Measurements from ENCODE around the gene ZFYVE9. TPM values are rescaled to one million over a fixed set of nuclear protein-coding genes. Genes with fewer than 3 reads are reported as not detected.

ZFYVE9 gene
- total and polyA plus RNA-seq, 10 of the 15 experiments (the other 5 are each of a cell fraction or from before 2014, with no cell fraction given): 0.26 to 6.9 (median 2.3) TPM

DNA sequence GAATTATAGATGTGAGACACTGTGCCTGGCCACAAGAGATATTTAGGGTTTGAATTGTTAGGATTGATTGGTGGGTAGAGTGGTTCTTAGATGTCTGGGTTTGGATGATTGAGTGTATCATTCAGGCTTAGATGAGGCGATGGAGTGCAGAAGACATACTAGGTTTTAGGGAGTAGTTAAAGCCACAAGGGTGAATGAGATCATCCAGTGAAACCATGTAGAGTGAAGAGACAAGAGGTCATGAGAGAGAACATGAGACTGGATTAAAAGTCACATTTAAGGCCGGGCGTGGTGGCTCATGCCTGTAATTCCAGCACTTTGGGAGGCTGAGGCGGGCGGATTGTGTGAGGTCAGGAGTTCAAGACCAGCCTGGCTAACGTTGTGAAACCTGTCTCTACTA, 37.2 kb downstream of the ZFYVE9 start:
- SMC1A ChIA-PET (ENCODE audit: uncharacterized antibody, unreplicated experiment): no interaction called here
- no peak for DNase-seq (ENCODE audit: low read depth, low spot score)
- POLR2A ChIA-PET: no interaction called here
- in situ Hi-C loops (cut with MboI): no loop called here
- CTCF ChIA-PET: no interaction called here
- ATAC-seq: no peak
- Histone ChIP-seq H3K36me3 (ENCODE audit: control insufficient read depth in 2 of 2, insufficient read depth in 2 of 2, low read length in 1 of 2) (no peaks in the 10 kb centered on the region), H3K4me1 (ENCODE audit: control insufficient read depth, insufficient read depth, low read length) (no peaks in the 10 kb centered on the region), H3K27ac (ENCODE audit: control insufficient read depth, insufficient read depth) (no peak overlapping the region), H2AFZ (ENCODE audit: control insufficient read depth, low read depth, low read length) (no peak overlapping the region), H3K79me2 (ENCODE audit: control insufficient read depth, insufficient read depth, low read length) (no peaks in the 10 kb centered on the region), H3K9me3 (replicated peaks; ENCODE audit: control insufficient read depth, insufficient read depth, low read length) (no peaks in the 10 kb centered on the region), H3K9ac (ENCODE audit: control insufficient read depth, insufficient read depth, low read length) (no peak overlapping the region), H3K27me3 (replicated peaks in 1 of 2; ENCODE audit: control insufficient read depth in 2 of 2, insufficient read depth in 2 of 2, low read length in 1 of 2) (no peaks in the 10 kb centered on the region), H3K4me2 (ENCODE audit: control insufficient read depth, insufficient read depth) (no peak overlapping the region), H3K4me3 (no peak overlapping the region), H4K20me1 (ENCODE audit: control insufficient read depth, insufficient read depth) (no peaks in the 10 kb centered on the region)
- RAD21 ChIA-PET (ENCODE audit: unreplicated experiment): no interaction called here
- BruUV-seq (replicated peaks): no TSS peak
- intact Hi-C loops (cut with micrococcal nuclease; ENCODE audit: unreplicated experiment): no loop called here
- FAIRE-seq: no peak
- 28% methylated on average over 6 of the region's 6 CpGs for WGBS (ENCODE audit: insufficient coverage, insufficient replicate concordance, low lambda C conversion rate, missing lambda C conversion rate)
- TF ChIP-seq RUNX3 (IDR thresholded peaks at IDR 0.05; ENCODE audit: low read length) (peak; percentile 29; the same call in 1 of the 2 replicates), MTA3 (IDR thresholded peaks at IDR 0.05; ENCODE audit: borderline replicate concordance, low read length) (no peak)

- H3K27me3 ChIP-seq (replicated peaks in 1 of 2; ENCODE audit: control insufficient read depth in 2 of 2, insufficient read depth in 2 of 2, low read length in 1 of 2): no peaks in the 10 kb centered on the region
- no TSS peak for BruUV-seq (replicated peaks)
- intact Hi-C loops (cut with micrococcal nuclease; ENCODE audit: unreplicated experiment) (no loop called here), in situ Hi-C loops (cut with MboI) (no loop called here)
- no peaks in the 10 kb centered on the region for H3K4me1 ChIP-seq (ENCODE audit: control insufficient read depth, insufficient read depth, low read length)
- H3K36me3 ChIP-seq (ENCODE audit: control insufficient read depth in 2 of 2, insufficient read depth in 2 of 2, low read length in 1 of 2): no peaks in the 10 kb centered on the region
- ChIA-PET SMC1A (ENCODE audit: uncharacterized antibody, unreplicated experiment) (interaction anchor here (0.7 kb wide), 1 partner anchor 103 kb away, joined by 3 read pairs; no protein-coding TSS in a partner anchor), CTCF (no interaction called here), RAD21 (ENCODE audit: unreplicated experiment) (no interaction called here), POLR2A (no interaction called here)
- no peaks in the 10 kb centered on the region for H4K20me1 ChIP-seq (ENCODE audit: control insufficient read depth, insufficient read depth)
- H2AFZ ChIP-seq (ENCODE audit: control insufficient read depth, low read depth, low read length): no peak overlapping the region
- H3K27ac ChIP-seq (ENCODE audit: control insufficient read depth, insufficient read depth): no peak overlapping the region
- no peak overlapping the region for H3K4me3 ChIP-seq
- WGBS (ENCODE audit: insufficient coverage, insufficient replicate concordance, low lambda C conversion rate, missing lambda C conversion rate): 58% methylated on average over 3 of the region's 3 CpGs
- no peak for FAIRE-seq
- no peak for DNase-seq (ENCODE audit: low read depth, low spot score)
- ATAC-seq: no peak
- H3K4me2 ChIP-seq (ENCODE audit: control insufficient read depth, insufficient read depth): no peak overlapping the region
- H3K9ac ChIP-seq (ENCODE audit: control insufficient read depth, insufficient read depth, low read length): no peak overlapping the region
- no peaks in the 10 kb centered on the region for H3K9me3 ChIP-seq (replicated peaks; ENCODE audit: control insufficient read depth, insufficient read depth, low read length)
- no peaks in the 10 kb centered on the region for H3K79me2 ChIP-seq (ENCODE audit: control insufficient read depth, insufficient read depth, low read length)
- TF ChIP-seq MTA2 (IDR thresholded peaks at IDR 0.05; ENCODE audit: low read depth) (no peak), ZSCAN29 (IDR thresholded peaks at IDR 0.05) (no peak), CREM (IDR thresholded peaks at IDR 0.05; ENCODE audit: low read depth) (no peak), MXI1 (IDR thresholded peaks at IDR 0.05; ENCODE audit: low read depth, low read length) (no peak), MTA3 (IDR thresholded peaks at IDR 0.05; ENCODE audit: borderline replicate concordance, low read length) (no peak), HDAC2 (IDR thresholded peaks at IDR 0.05) (no peak), NRF1 (conservative IDR thresholded peaks at IDR 0.05; ENCODE audit: low read depth, low read length) (no peak), CBFB (IDR thresholded peaks at IDR 0.05; ENCODE audit: low read depth) (no peak), JUND (IDR thresholded peaks at IDR 0.05; ENCODE audit: low read depth, low read length) (no peak), YBX1 (IDR thresholded peaks at IDR 0.05) (no peak), GABPA (IDR thresholded peaks at IDR 0.05; ENCODE audit: low read depth) (no peak), SREBF1 (IDR thresholded peaks at IDR 0.05; ENCODE audit: low read length) (no peak), ATF3 (IDR thresholded peaks at IDR 0.05; ENCODE audit: borderline replicate concordance, extremely low read depth, low read depth, low read length) (no peak), EGR1 (IDR thresholded peaks at IDR 0.05; ENCODE audit: borderline replicate concordance in 1 of 2, low read depth in 2 of 2, low read length in 2 of 2) (no peak), SUZ12 (IDR thresholded peaks at IDR 0.05; ENCODE audit: unreplicated experiment) (no peak), ETV6 (conservative IDR thresholded peaks at IDR 0.05 in 1 of 2, IDR thresholded peaks at IDR 0.05 in 1 of 2; ENCODE audit: borderline replicate concordance in 1 of 2, low read depth in 1 of 2) (no peak), FOS (IDR thresholded peaks at IDR 0.05; ENCODE audit: borderline replicate concordance, extremely low read depth, insufficient read length) (no peak), NR2F1 (conservative IDR thresholded peaks at IDR 0.05) (no peak)
These were observed 38.3 kb downstream of the ZFYVE9 start for GRCh38 chr1:52180176-52180575.

Measured in GM12878 (cell line).